Body of pancreas (tissue), 4 donors: ENCODE results near the gene UBA3. TPM values are rescaled to one million over a fixed set of nuclear protein-coding genes. Genes with fewer than 3 reads are reported as not detected.

Experiments used
- ATAC-seq: fragments of 150-250 bp; one replicate; pipeline ENCODE4 v1.9.1; 2016
- DNase-seq, 4 donors: peaks; one replicate each; pipeline ENCODE4 v3.0.0-alpha.2; 2019
- H3K27ac ChIP-seq, 4 donors: fragments of 200-600 bp; sonication (generic); 1 replicate in 3 of 4; 2 replicates in 1 of 4; pipeline versions ENCODE4 v1.5.1 to v1.6.1; 2016 to 2019; ENCODE audit warnings: mild to moderate bottlenecking in 1 of 4, mixed read lengths in 1 of 4, moderate library complexity in 1 of 4
- H3K27me3 ChIP-seq, 2 donors: fragments of 200-600 bp; sonication (generic); one replicate each; pipeline ENCODE4 v1.6.0; 2016; ENCODE audit warnings: mild to moderate bottlenecking in 1 of 2
- H3K36me3 ChIP-seq, 2 donors: fragments of 200-600 bp; sonication (generic); replicated peaks in 1 of 2; 2 replicates each; pipeline ENCODE4 v1.5.1; 2016; ENCODE audit warnings: low read depth in 2 of 2; ENCODE audit not compliant: insufficient read depth in 1 of 2
- H3K4me1 ChIP-seq: fragments of 200-600 bp; sonication (generic); one replicate; pipeline ENCODE4 v1.6.0; 2016
- H3K4me3 ChIP-seq, 2 donors: fragments of 200-600 bp; sonication (generic); 1 replicate in 1 of 2; 2 replicates in 1 of 2; pipeline ENCODE4 v1.5.1; 2016 to 2019
- H3K9me3 ChIP-seq, 3 donors: fragments of 200-600 bp; sonication (generic); 1 replicate in 2 of 3; 2 replicates in 1 of 3; pipeline ENCODE4 v1.5.1; 2016
- CTCF ChIP-seq, 7 experiments: fragments of 450-650 bp in 4 of 7; fragments of 200-600 bp in 3 of 7; sonication (generic) in 3 of 7; IDR thresholded peaks; one replicate each; pipeline ENCODE4 v1.5.1; 2016 to 2019; ENCODE audit warnings: antibody characterized with exemption in 7 of 7
- POLR2A ChIP-seq, 3 donors: fragments of 450-650 bp; IDR thresholded peaks; one replicate each; pipeline ENCODE4 v1.6.1; 2016; ENCODE audit warnings: antibody characterized with exemption in 3 of 3, mild to moderate bottlenecking in 2 of 3
- WGBS, 2 donors: methylation state at CpG; one replicate each; pipeline ENCODE4 v1.1.5; 2017; 5-methylcytosine and 5-hydroxymethylcytosine counted together
- intact Hi-C: fragments of 100-400 bp; cut with DNase I; formaldehyde crosslinking; loops from one replicate; pipeline ENCODE4 v1.15.1; 2023
- total RNA-seq, 2 donors: library from RNA; depleted of rRNA; stranded (reverse); fragments of >200 nt; gene quantifications; one replicate each; pipeline ENCODE4 v1.1.0, GENCODE V29; 2016

Gene UBA3
- total RNA-seq, 2 donors from 2014 or later, result 23.3 to 47.5 TPM

- ATAC-seq, result no peak
- peak overlapping the region in 3 of 4 donors; percentile 35 to 75 (median 50) for H3K27ac ChIP-seq
- no peak for TF ChIP-seq CTCF (IDR thresholded peaks at IDR 0.05)
- TF ChIP-seq POLR2A (IDR thresholded peaks at IDR 0.05), result no peak
Observed at GRCh38 chr3:69091389-69092029, 11.3 kb upstream of the UBA3 start.

DNA sequence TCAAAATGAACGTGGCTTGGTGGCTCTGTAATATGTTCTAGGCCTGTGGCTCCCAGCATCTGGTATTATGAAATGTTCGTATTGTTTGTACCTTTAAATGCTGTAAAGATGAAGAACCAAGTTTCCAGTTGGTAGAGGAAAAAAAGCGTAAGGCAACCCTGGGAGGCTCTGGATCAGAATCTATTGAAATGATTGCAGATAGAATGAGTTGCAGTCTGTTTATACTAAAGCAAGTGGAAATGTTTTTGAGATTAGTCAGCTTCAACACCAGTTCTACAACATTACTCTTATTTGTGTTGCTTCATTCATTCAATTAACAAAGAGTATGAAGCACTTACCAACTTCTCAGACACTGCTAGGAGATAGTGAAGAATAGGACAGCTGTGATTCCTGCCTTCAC lies 9.9 kb upstream of the UBA3 start:
- Histone ChIP-seq H3K27me3 (no peaks in the 10 kb centered on the region), H3K27ac (peak overlapping the region in 3 of 4 donors; percentile 0 to 5 (median 3)), H3K36me3 (no peaks in the 10 kb centered on the region), H3K4me3 (no peak overlapping the region), H3K9me3 (no peaks in the 10 kb centered on the region), H3K4me1 (peaks cover 94% of the 10 kb centered on the region)
- WGBS, 2 donors, result 43 to 46% methylated on average over 3 of the region's 3 CpGs
- intact Hi-C loops, result no loop called here
- ATAC-seq (no peak), DNase-seq (no peak)
- no peak for TF ChIP-seq CTCF (IDR thresholded peaks at IDR 0.05)
- no peak for TF ChIP-seq POLR2A (IDR thresholded peaks at IDR 0.05)

More at GRCh38 chr3:69091389-69092029, 11.3 kb upstream of the UBA3 start:
- H3K9me3 ChIP-seq, result no peaks in the 10 kb centered on the region
- no peak for DNase-seq
- intact Hi-C loops, result no loop called here
- H3K4me1 ChIP-seq, result peaks cover 97% of the 10 kb centered on the region
- H3K36me3 ChIP-seq, result no peaks in the 10 kb centered on the region
- 30 to 43% methylated on average over 5 of the region's 5 CpGs for WGBS, 2 donors
- no peaks in the 10 kb centered on the region for H3K27me3 ChIP-seq
- H3K4me3 ChIP-seq, result no peak overlapping the region

DNA sequence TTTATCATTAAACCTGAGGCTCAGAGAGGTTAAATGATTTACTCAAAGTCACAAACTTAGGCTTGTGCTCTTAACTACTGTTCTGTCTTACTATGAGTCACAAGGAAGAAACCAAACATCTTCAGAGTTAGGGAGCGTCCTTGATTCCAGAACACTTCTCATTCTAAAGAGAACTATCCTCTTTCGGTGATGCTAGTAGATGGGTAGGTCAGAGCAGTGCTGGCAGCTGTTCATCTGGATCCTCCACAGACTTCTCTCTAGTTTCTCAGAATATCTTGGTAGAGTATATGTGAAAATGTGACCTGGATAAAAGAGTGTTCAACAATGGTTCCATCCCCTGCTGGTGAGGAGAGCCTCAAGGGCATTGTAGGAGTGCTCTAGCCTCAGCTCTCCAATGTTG lies 7.9 kb upstream of the UBA3 start:
- Histone ChIP-seq H3K27ac (peak overlapping the region in 1 of 4 donors; percentile 96), H3K36me3 (no peaks in the 10 kb centered on the region), H3K4me1 (peaks cover 88% of the 10 kb centered on the region), H3K9me3 (no peaks in the 10 kb centered on the region), H3K4me3 (no peak overlapping the region), H3K27me3 (no peaks in the 10 kb centered on the region)
- ATAC-seq (no peak), DNase-seq (no peak)
- 50% methylated on average over 2 of the region's 2 CpGs for WGBS, 2 donors
- TF ChIP-seq POLR2A (IDR thresholded peaks at IDR 0.05) (no peak), CTCF (IDR thresholded peaks at IDR 0.05) (no peak)
- intact Hi-C loops, result no loop called here

DNA sequence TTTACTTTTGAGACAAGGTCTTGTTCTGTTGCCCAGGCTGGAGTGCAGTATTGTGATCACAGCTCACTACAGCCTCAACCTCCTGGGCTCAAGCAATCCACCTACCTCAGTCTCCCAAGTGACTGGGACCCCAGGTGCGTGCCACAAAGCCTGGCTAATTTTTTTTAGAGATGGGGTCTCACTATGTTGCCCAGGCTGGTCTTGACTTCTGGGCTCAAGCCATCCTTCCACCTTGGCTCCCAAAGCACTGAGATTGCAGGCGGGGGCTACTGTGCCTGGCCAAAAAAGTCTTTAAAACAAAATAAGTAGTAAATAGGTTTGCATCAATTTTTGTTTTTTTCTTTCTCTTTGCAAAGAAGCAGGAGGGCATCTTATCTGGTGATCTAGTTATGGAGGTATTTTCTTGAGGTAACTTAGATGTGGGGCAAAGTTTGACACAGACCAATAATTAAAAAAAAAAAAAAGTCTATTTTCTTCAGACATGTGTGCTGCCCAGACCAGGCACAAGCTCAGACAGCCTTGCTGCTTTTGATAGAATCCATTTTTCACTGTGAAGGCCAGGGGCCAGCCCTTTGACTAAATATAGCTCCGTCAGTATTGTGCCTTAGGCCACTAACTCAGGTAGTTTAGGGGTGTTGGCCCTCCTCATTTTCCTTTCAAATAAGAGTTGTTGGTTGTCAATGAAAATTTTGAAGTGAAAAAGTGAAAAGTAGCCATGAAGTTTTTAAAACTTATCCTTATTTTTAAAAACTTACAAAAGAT lies 7.0 kb upstream of the UBA3 start:
- WGBS, 2 donors, result 61 to 62% methylated on average over 3 of the region's 3 CpGs
- no peak for TF ChIP-seq POLR2A (IDR thresholded peaks at IDR 0.05)
- TF ChIP-seq CTCF (IDR thresholded peaks at IDR 0.05), result no peak
- no peaks in the 10 kb centered on the region for H3K9me3 ChIP-seq
- H3K4me1 ChIP-seq, result peaks cover 85% of the 10 kb centered on the region
- DNase-seq (no peak), ATAC-seq (no peak)
- no peaks in the 10 kb centered on the region for H3K27me3 ChIP-seq
- H3K4me3 ChIP-seq, result no peak overlapping the region
- H3K36me3 ChIP-seq, result no peaks in the 10 kb centered on the region
- peak overlapping the region; percentile 59 to 96 (median 94) for H3K27ac ChIP-seq
- intact Hi-C loops, result no loop called here
